ENCODE measurements around the gene DIAPH3.

Gene DIAPH3

DNA sequence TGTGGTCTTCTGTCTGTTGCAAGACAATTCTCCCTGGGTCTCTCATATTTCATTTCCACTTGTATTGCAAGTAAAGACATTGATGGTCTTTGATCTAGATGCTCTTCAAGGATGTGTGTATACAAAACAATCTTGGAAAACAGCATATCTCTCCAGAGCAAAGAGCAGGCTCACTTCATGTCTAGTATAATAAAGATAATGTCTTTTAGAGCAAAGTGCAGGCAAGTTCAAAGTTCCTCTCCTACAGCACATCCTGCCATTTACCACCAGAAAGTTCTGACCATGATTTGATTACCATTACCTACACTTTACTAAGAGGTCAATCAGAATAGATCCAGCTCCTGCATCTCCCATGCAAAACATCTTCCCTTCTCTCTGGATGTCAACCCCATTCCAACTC is 162.8 kb downstream of the DIAPH3 start:
- no peak for DNase-seq (ENCODE audit: extremely low read depth, low read depth)
- TF ChIP-seq, protein P1, sequence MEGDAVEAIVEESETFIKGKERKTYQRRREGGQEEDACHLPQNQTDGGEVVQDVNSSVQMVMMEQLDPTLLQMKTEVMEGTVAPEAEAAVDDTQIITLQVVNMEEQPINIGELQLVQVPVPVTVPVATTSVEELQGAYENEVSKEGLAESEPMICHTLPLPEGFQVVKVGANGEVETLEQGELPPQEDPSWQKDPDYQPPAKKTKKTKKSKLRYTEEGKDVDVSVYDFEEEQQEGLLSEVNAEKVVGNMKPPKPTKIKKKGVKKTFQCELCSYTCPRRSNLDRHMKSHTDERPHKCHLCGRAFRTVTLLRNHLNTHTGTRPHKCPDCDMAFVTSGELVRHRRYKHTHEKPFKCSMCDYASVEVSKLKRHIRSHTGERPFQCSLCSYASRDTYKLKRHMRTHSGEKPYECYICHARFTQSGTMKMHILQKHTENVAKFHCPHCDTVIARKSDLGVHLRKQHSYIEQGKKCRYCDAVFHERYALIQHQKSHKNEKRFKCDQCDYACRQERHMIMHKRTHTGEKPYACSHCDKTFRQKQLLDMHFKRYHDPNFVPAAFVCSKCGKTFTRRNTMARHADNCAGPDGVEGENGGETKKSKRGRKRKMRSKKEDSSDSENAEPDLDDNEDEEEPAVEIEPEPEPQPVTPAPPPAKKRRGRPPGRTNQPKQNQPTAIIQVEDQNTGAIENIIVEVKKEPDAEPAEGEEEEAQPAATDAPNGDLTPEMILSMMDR (IDR thresholded peaks at IDR 0.05; ENCODE audit: low read depth, low read length), result no peak

DNA sequence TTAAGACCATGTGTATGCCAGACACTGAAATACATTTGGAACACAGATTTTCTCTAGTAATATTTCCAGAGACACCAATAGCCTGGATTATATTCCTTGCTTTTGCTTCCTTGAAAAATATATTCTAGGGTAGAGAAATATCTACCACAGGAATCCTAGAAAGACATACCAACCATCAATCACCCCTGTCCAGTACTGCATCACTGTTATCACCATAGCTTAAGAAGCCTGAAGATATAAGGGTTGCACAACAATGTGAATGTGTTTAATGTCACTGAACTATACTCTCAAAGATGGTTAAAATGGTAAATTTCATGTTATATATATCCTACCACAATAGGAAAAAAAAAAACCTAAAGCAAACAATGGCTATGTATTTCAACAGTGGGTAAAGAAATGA is 163.6 kb downstream of the DIAPH3 start:
- TF ChIP-seq, protein P1 (IDR thresholded peaks at IDR 0.05; ENCODE audit: low read depth, low read length), result no peak
- DNase-seq (ENCODE audit: extremely low read depth, low read depth), result no peak

DNA sequence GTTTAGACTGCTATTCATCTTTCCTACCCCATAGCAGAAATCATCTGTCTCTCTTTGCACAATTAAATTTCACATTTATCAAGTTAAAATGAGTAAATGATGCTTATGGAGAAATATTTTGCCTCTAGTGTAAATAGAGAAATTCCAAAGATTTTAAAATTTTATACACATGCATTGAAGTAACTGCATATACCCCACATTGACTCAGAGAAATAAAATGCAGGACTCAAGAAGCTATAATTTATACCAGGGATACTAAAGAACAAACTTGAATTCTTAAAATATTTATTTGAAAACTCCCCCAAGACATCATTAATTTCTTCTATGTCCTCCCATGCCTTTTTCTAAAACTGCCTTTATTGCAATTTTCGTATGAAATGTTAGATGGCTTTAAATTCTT is 165.8 kb downstream of the DIAPH3 start:
- TF ChIP-seq, protein P1 (IDR thresholded peaks at IDR 0.05; ENCODE audit: low read depth, low read length), result no peak
- DNase-seq (ENCODE audit: extremely low read depth, low read depth), result no peak

DNA sequence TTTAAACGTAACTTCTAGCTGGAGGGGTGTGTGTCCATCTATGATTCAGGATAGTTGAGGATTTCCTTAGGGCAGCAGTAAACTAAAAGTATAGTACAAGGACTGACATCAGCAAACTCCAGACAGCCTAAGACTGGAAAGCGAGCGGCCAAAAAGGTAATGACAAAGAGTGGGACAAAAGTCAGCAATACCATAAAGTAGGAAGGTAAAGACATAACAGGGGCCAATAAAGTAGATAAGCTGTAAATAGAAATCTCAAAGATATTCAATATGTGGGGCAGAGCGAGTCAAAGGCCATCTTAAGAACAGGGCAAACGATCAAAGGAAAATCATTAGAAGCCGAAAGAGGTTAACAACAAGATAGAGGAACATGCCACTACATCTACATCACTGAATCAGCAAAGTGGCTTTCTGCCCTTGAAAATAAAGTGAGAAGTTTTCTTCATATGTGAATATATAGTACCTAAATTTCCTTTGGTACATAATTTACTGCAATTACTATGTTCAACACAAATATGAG is 167.2 kb downstream of the DIAPH3 start:
- TF ChIP-seq, protein P1 (IDR thresholded peaks at IDR 0.05; ENCODE audit: low read depth, low read length), result no peak
- no peak for DNase-seq (ENCODE audit: extremely low read depth, low read depth)

DNA sequence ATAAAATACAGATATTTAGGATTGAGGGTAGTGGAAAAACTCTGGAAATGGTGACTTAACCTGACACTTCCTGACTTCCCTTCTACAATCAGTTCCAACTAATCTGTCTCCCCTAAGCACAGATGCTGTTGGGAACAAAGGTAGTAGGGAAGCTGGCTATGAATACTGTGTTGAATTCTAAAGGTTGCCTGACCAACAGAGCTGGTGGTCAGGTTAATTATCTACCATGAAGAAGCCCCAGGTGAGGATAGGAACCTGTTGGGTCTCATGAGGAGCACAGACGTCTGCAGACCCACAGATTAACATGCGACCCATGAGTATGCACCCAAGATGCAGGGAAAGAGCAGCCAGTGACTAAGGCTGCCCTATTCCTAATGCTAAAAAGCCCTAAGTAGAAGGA is 172.3 kb downstream of the DIAPH3 start:
- DNase-seq (ENCODE audit: extremely low read depth, low read depth), result no peak
- TF ChIP-seq, protein P1 (IDR thresholded peaks at IDR 0.05; ENCODE audit: low read depth, low read length), result no peak

DNA sequence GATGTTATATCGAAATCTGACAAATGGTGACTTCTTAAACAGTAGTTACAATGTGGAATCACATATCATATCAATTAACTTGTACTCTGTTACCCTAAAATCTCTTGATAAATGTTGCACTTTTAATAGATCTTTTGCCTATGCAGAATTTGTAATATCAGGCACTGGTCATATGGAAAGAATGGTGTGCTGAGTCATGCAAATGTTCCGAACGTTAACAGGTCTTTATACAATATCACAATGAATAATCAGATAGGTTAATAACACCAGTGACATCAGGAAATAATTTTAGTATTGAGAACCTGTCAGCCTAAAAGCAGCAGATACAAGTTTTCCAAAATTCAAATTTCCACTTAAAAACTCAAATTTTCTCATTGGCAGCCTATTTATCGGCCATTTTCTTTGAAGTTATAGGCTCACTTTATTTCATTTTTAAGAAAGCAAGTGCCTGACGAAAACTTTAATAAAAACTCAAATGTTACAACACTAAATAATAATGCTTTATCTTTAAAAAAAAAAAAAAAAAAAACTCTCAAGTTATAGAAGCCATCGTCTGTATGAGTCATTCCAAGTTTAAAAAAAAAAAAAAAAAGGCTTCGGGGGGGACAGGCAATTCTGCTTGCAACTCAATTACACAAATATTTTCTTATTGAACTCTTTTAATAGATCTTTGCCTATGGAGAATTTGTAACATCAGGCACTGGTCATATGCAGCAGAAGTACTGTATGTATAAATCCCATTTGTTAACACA is 180.9 kb downstream of the DIAPH3 start:
- TF ChIP-seq, protein P1 (IDR thresholded peaks at IDR 0.05; ENCODE audit: low read depth, low read length), result no peak
- DNase-seq (ENCODE audit: extremely low read depth, low read depth), result no peak

DNA sequence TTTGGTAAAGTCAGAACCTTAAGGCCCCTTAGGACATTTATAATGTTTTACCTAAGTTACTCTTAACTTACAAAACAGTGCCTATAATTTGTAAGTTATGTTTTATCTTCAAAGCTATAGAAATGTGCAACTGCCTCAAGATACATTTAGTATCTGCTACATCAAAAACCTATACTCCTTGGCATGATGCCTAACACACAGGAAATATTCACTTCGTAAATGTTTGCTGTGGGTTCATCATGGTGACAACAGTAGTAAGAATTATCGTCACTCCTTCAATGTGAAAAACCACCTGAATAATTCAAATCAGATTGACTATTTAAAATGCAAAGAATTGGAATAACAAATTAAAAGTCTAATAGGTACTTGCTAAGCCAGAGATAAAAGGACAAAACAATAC is 184.1 kb downstream of the DIAPH3 start:
- TF ChIP-seq, protein P1 (IDR thresholded peaks at IDR 0.05; ENCODE audit: low read depth, low read length), result no peak
- DNase-seq (ENCODE audit: extremely low read depth, low read depth), result no peak

All from AG09319 (cell line).